ENCODE data around the gene SLC3A2. TPM values are rescaled to one million over a fixed set of nuclear protein-coding genes. Genes with fewer than 3 reads are reported as not detected.

The SLC3A2 gene
- total RNA-seq, 1 donor from 2014 or later: 143 TPM

Other genes with a start within 250 kb of the SLC3A2 start
- gene GANAB, start 234.3 kb upstream of the SLC3A2 start, total RNA-seq: 326 TPM
- 8.1 TPM for gene INTS5, start 227.6 kb upstream of the SLC3A2 start, total RNA-seq
- 49.8 TPM for gene C11orf98, start 215.7 kb upstream of the SLC3A2 start, total RNA-seq
- not detected for gene CSKMT, start 215.6 kb upstream of the SLC3A2 start, total RNA-seq
- 3.9 TPM for gene UQCC3, start 209.2 kb upstream of the SLC3A2 start, total RNA-seq
- gene LBHD1, start 208.6 kb upstream of the SLC3A2 start, total RNA-seq: not detected
- gene UBXN1, start 201.8 kb upstream of the SLC3A2 start, total RNA-seq: 60.2 TPM
- gene LRRN4CL, start 191.4 kb upstream of the SLC3A2 start, total RNA-seq: 12.1 TPM
- 55.9 TPM for gene BSCL2, start 173.5 kb upstream of the SLC3A2 start, total RNA-seq
- not detected for gene GNG3, start 173.2 kb upstream of the SLC3A2 start, total RNA-seq
- 14.6 TPM for gene HNRNPUL2, start 153.4 kb upstream of the SLC3A2 start, total RNA-seq
- 1.4 TPM for gene TTC9C, start 152.4 kb upstream of the SLC3A2 start, total RNA-seq
- gene ZBTB3, start 126.7 kb upstream of the SLC3A2 start, total RNA-seq: 2.9 TPM
- 110 TPM for gene POLR2G, start 119.3 kb upstream of the SLC3A2 start, total RNA-seq
- 51.7 TPM for gene TAF6L, start 109.5 kb upstream of the SLC3A2 start, total RNA-seq
- 102 TPM for gene TMEM179B, start 93.5 kb upstream of the SLC3A2 start, total RNA-seq
- gene TMEM223, start 88.9 kb upstream of the SLC3A2 start, total RNA-seq: 92.5 TPM
- gene NXF1, start 75.5 kb upstream of the SLC3A2 start, total RNA-seq: 41.8 TPM
- 40.3 TPM for gene STX5, start 48.8 kb upstream of the SLC3A2 start, total RNA-seq
- not detected for gene TEX54, start 48.1 kb upstream of the SLC3A2 start, total RNA-seq
- gene WDR74, start 41.3 kb upstream of the SLC3A2 start, total RNA-seq: 28.7 TPM
- not detected for gene CHRM1, start 40.5 kb downstream of the SLC3A2 start, total RNA-seq
- not detected for gene SLC22A6, start 104.1 kb downstream of the SLC3A2 start, total RNA-seq
- not detected for gene SLC22A8, start 134.9 kb downstream of the SLC3A2 start, total RNA-seq